ENCODE measurements around the gene ZMAT5. TPM values are rescaled to one million over a fixed set of nuclear protein-coding genes. Genes with fewer than 3 reads are reported as not detected.

Gene ZMAT5
- total RNA-seq, 1 donor from 2014 or later: 37.1 TPM

DNA sequence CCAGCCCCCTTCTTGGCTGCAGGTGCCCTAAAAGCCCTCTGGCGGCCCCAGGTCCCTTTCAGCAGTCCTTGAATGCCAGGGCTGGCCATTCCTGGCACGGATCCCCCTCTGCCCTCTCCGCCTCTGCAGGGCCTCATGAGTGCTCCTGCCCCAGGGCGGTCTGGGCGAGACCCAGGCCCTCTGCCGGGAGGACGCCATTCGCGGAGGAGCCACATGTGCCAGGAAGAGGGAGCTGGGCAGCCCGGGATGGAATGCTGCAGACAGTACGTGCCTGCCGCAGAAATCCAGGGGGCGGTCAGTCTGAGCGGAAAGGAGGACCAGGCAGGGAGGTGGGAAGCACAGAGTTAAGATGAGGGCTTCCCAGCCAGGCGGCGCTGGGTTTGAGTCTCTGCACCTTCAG lies 44.2 kb downstream of the ZMAT5 start:
- TF ChIP-seq, protein P1, sequence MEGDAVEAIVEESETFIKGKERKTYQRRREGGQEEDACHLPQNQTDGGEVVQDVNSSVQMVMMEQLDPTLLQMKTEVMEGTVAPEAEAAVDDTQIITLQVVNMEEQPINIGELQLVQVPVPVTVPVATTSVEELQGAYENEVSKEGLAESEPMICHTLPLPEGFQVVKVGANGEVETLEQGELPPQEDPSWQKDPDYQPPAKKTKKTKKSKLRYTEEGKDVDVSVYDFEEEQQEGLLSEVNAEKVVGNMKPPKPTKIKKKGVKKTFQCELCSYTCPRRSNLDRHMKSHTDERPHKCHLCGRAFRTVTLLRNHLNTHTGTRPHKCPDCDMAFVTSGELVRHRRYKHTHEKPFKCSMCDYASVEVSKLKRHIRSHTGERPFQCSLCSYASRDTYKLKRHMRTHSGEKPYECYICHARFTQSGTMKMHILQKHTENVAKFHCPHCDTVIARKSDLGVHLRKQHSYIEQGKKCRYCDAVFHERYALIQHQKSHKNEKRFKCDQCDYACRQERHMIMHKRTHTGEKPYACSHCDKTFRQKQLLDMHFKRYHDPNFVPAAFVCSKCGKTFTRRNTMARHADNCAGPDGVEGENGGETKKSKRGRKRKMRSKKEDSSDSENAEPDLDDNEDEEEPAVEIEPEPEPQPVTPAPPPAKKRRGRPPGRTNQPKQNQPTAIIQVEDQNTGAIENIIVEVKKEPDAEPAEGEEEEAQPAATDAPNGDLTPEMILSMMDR (IDR thresholded peaks at IDR 0.05; ENCODE audit: insufficient read depth, low read length, poor library complexity, severe bottlenecking): no peak
- Histone ChIP-seq H3K4me3 (ENCODE audit: low read depth, low read length) (no peak overlapping the region), H3K27me3 (ENCODE audit: control insufficient read depth, insufficient read depth, low read length) (peaks cover 53% of the 10 kb centered on the region), H3K36me3 (ENCODE audit: control insufficient read depth, insufficient read depth, low read length) (no peaks in the 10 kb centered on the region)
- no peak for DNase-seq (ENCODE audit: low read depth)

DNA sequence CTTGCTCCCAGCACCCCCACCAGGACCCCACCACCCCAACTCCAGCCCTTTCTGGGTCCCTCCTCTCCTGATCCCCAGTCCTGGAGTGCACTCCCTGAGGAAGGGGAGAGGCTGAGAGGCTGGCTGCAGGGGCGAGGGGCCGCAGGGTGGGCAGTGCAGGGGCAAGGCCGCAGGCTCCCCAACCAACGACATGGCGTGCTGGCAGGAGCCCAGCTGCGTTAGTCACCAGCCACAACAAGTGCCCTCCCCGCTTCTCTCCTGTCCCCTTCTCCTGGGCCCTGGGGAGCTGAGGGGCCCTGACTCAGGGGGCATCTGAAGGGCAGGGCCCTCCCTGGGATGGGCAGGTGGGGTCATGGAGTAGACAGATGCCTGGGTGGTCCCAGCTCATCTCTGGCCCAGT lies 44.7 kb downstream of the ZMAT5 start:
- Histone ChIP-seq H3K27me3 (ENCODE audit: control insufficient read depth, insufficient read depth, low read length) (peaks cover 53% of the 10 kb centered on the region), H3K4me3 (ENCODE audit: low read depth, low read length) (no peak overlapping the region), H3K36me3 (ENCODE audit: control insufficient read depth, insufficient read depth, low read length) (no peaks in the 10 kb centered on the region)
- TF ChIP-seq, protein P1 (IDR thresholded peaks at IDR 0.05; ENCODE audit: insufficient read depth, low read length, poor library complexity, severe bottlenecking): no peak
- DNase-seq (ENCODE audit: low read depth): no peak

DNA sequence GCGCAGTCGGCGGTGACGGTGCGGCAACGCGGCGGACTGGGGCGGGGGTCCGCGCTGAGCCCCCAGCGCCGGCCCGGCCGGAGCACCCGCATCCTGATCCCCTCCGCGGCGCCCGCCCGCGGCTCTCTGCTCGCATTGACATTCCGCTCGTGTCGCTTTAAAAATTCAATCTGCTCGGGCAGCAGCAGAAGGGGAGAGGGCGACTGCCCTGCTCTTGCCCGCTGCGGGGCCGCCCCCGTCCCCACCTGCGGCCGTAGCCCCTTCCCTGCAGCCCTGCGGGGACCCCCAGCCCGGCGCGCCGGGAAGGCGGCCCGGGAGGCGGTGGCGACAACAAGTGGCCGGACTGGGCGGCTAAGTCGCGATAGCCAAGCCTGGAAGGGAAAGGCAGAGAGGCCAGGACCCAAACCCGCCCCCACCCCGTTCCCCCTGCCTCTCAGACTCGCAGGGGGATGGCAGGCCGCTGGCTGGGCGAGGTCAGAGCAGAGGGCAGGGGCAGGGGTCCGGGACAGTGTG lies 45.9 kb downstream of the ZMAT5 start:
- no peaks in the 10 kb centered on the region for H3K36me3 ChIP-seq (ENCODE audit: control insufficient read depth, insufficient read depth, low read length)
- DNase-seq (ENCODE audit: low read depth): no peak
- TF ChIP-seq, protein P1 (IDR thresholded peaks at IDR 0.05; ENCODE audit: insufficient read depth, low read length, poor library complexity, severe bottlenecking): no peak
- peaks cover 51% of the 10 kb centered on the region for H3K27me3 ChIP-seq (ENCODE audit: control insufficient read depth, insufficient read depth, low read length)
- no peak overlapping the region for H3K4me3 ChIP-seq (ENCODE audit: low read depth, low read length)

DNA sequence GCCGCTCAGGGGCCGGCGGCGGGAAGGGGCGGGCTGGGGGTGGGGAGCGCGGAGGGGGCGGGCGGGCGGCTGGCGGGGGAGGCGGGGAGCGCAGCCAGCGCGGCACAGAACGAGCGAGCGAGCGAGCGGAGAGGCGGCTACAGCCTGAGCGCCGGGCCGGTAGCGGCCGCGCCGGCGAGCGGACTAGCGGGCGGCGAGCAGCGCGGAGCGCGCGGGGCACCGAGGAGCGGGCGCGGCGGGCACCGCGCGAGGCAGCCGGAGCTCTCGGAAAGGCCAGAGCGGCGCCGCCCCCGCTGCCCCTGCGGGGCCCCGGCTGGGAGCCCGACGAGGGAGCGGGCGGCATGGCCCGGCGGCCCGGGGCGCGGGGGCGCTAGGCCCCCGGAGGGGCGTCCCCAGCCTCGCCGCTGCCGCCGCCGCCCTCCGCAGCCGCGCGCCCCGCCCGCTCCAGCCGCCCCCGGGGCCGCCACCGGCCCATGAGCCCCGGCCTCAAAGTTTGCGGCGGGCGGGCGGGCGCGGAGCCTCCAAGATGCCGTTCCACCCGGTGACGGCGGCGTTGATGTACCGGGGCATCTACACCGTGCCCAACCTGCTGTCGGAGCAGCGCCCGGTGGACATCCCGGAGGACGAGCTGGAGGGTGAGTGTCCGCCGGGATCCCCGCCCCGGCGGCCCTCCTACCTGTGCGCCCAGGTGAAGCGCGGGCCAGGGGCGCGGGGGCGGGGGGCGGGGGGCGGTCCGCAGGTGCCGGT lies 46.7 kb downstream of the ZMAT5 start, which contains the start of gene CABP7:
TSS of gene CABP7 (plus strand) at position 105 of the 747 bp plus-strand sequence. CDS start at position 527, 422 bp downstream.
- Histone ChIP-seq H3K27me3 (ENCODE audit: control insufficient read depth, insufficient read depth, low read length) (peaks cover 56% of the 10 kb centered on the region), H3K4me3 (ENCODE audit: low read depth, low read length) (no peak within 1 kb of the TSS)
- no peak for DNase-seq (ENCODE audit: low read depth)

DNA sequence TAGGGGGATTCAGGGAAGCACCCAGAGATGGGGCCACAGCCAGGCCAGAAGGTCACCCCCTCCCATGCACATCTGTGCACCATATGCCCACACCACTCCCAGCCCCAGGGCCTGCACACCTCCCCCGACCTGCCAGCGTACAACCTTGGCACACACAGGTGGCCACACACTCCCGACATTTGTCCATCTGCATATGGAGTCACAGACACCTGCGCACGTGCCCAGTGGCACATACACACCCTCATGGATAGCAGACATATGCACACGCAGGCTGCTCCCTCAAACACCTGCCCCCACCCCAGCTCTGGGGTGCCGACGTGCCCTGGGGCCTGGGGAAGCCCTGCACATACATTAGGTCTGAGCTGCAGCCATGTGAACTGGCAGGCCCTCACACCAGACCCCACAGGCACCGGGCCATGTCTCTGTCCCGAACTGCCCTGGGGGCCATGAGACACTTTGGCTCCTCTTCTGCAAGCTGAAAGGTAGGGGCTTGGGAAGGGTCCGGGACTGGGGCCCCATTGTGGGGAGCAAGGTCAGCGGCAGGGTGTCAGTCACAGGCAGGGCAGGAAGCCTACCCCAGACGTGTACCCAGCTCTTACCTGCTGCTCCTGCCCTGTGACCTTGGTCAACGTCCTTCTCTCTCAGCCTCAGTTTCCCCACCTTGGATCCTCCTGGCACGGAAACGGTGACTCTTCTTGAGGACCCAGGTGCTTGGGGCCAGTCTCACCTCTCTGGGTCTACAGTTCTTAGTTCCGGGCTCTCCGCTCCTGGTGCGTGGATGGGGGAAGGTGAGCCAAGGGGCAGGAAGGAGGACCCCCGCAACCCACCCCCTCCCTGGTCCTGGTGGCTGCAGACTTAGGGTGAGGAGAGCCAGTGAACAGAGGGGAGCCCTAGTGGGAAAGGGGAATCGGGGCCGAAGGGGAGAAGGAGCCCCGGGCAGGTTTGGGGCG lies 47.6 kb downstream of the ZMAT5 start:
- TF ChIP-seq, protein P1 (IDR thresholded peaks at IDR 0.05; ENCODE audit: insufficient read depth, low read length, poor library complexity, severe bottlenecking): no peak
- H3K36me3 ChIP-seq (ENCODE audit: control insufficient read depth, insufficient read depth, low read length): no peaks in the 10 kb centered on the region
- DNase-seq (ENCODE audit: low read depth): no peak
- H3K27me3 ChIP-seq (ENCODE audit: control insufficient read depth, insufficient read depth, low read length): peaks cover 61% of the 10 kb centered on the region
- no peak overlapping the region for H3K4me3 ChIP-seq (ENCODE audit: low read depth, low read length)

More for the DNA sequence above, 46.7 kb downstream of the ZMAT5 start, which contains the start of gene CABP7:
- TF ChIP-seq, protein P1 (IDR thresholded peaks at IDR 0.05; ENCODE audit: insufficient read depth, low read length, poor library complexity, severe bottlenecking): no peak
- H3K36me3 ChIP-seq (ENCODE audit: control insufficient read depth, insufficient read depth, low read length): no peaks in the 10 kb centered on the region

Data from kidney epithelial cell (primary cell).